Neuronal stem cell (in vitro differentiated cells): Measurements from ENCODE around the gene OR5M8. TPM values are rescaled to one million over a fixed set of nuclear protein-coding genes. Genes with fewer than 3 reads are reported as not detected.

Experiments
- DNase-seq: peaks from one replicate; pipeline ENCODE4 v3.0.0-alpha.2; 2013; ENCODE audit warnings: low spot score
- H2AFZ ChIP-seq: one replicate; pipeline ENCODE4 v1.6.1; 2013; ENCODE audit warnings: mild to moderate bottlenecking, low read length, inconsistent platforms
- H2AK5ac ChIP-seq: 2 replicates; pipeline ENCODE4 v1.6.1; 2013; ENCODE audit warnings: low read depth, mild to moderate bottlenecking, inconsistent platforms, low read length, moderate library complexity, mixed read lengths
- H2BK120ac ChIP-seq: 2 replicates; pipeline ENCODE4 v1.6.1; 2013; ENCODE audit warnings: low read depth, mild to moderate bottlenecking, inconsistent platforms, low read length, moderate library complexity, mixed read lengths
- H2BK12ac ChIP-seq: one replicate; pipeline ENCODE4 v1.6.1; 2013; ENCODE audit warnings: low read length, inconsistent platforms
- H2BK15ac ChIP-seq: 2 replicates; pipeline ENCODE4 v1.6.1; 2013; ENCODE audit warnings: mild to moderate bottlenecking, low read length, inconsistent platforms, mixed read lengths
- H2BK5ac ChIP-seq: one replicate; pipeline ENCODE4 v1.6.1; 2013; ENCODE audit warnings: inconsistent platforms, mild to moderate bottlenecking, low read length, moderate library complexity
- H3K14ac ChIP-seq: one replicate; pipeline ENCODE4 v1.6.1; 2013; ENCODE audit warnings: low read length, inconsistent platforms
- H3K18ac ChIP-seq: 2 replicates; pipeline ENCODE4 v1.6.1; 2013; ENCODE audit warnings: low read length, inconsistent platforms
- H3K23ac ChIP-seq: 2 replicates; pipeline ENCODE4 v1.6.1; 2013; ENCODE audit warnings: low read depth, mild to moderate bottlenecking, mixed read lengths, low read length, inconsistent platforms; ENCODE audit not compliant: poor library complexity
- H3K27ac ChIP-seq: replicated peaks from 3 replicates; pipeline ENCODE4 v1.5.1; 2013; ENCODE audit warnings: low read length, inconsistent platforms
- H3K27me3 ChIP-seq, 3 experiments: 2 replicates each; pipeline ENCODE4 v1.6.1; 2013; ENCODE audit warnings: low read length in 3 of 3, mild to moderate bottlenecking in 2 of 3, inconsistent platforms in 1 of 3, low read depth in 1 of 3, mixed read lengths in 1 of 3, moderate library complexity in 1 of 3; ENCODE audit not compliant: control insufficient read depth in 3 of 3, insufficient read depth in 3 of 3
- H3K36me3 ChIP-seq, 2 donors: replicated peaks in 1 of 2; 2 replicates each; pipeline ENCODE4 v1.6.1; 2013; ENCODE audit warnings: low read length in 2 of 2; ENCODE audit not compliant: control insufficient read depth in 2 of 2, insufficient read depth in 2 of 2
- H3K4ac ChIP-seq: 2 replicates; pipeline ENCODE4 v1.6.1; 2013; ENCODE audit warnings: inconsistent platforms, mild to moderate bottlenecking, low read length, moderate library complexity
- H3K4me1 ChIP-seq, 2 donors: 1 replicate in 1 of 2; 2 replicates in 1 of 2; pipeline ENCODE4 v1.6.1; 2013; ENCODE audit warnings: low read length in 2 of 2, low read depth in 1 of 2; ENCODE audit not compliant: control insufficient read depth in 2 of 2, insufficient read depth in 1 of 2
- H3K4me2 ChIP-seq: one replicate; pipeline ENCODE4 v1.6.1; 2013; ENCODE audit warnings: mild to moderate bottlenecking, low read length, inconsistent platforms; ENCODE audit not compliant: insufficient read depth, poor library complexity, severe bottlenecking
- H3K4me3 ChIP-seq, 2 donors: 2 replicates each; pipeline ENCODE4 v1.5.1; 2013; ENCODE audit warnings: low read length in 2 of 2, mild to moderate bottlenecking in 2 of 2, inconsistent platforms in 1 of 2, moderate library complexity in 1 of 2
- H3K79me1 ChIP-seq: one replicate; pipeline ENCODE4 v1.6.1; 2013; ENCODE audit warnings: low read depth, mild to moderate bottlenecking, inconsistent platforms, low read length, moderate library complexity
- H3K9ac ChIP-seq: one replicate; pipeline ENCODE4 v1.6.1; 2013; ENCODE audit warnings: mild to moderate bottlenecking, low read depth, low read length, inconsistent platforms; ENCODE audit not compliant: poor library complexity
- H3K9me3 ChIP-seq, 2 donors: replicated peaks in 1 of 2; 2 replicates each; pipeline versions ENCODE3 to v1.6.1; 2013; ENCODE audit warnings: low read length in 2 of 2, mild to moderate bottlenecking in 2 of 2, inconsistent platforms in 1 of 2, low read depth in 1 of 2, mixed read lengths in 1 of 2, moderate library complexity in 1 of 2; ENCODE audit not compliant: control insufficient read depth in 2 of 2, insufficient read depth in 1 of 2
- H4K8ac ChIP-seq: one replicate; pipeline ENCODE4 v1.6.1; 2013; ENCODE audit warnings: low read depth, mild to moderate bottlenecking, inconsistent platforms, low read length, moderate library complexity
- H4K91ac ChIP-seq: one replicate; pipeline ENCODE4 v1.6.1; 2013; ENCODE audit warnings: low read length, low read depth, mild to moderate bottlenecking, inconsistent platforms; ENCODE audit not compliant: poor library complexity
- WGBS, 2 donors: extraction: QIAGEN DNeasy Blood & Tissue Kit; methylation state at CpG; one replicate each; pipeline ENCODE4 v1.1.7; 2013; ENCODE audit warnings: missing lambda C conversion rate in 2 of 2, mixed read lengths in 1 of 2; ENCODE audit not compliant: insufficient read length in 2 of 2, insufficient replicate concordance in 1 of 2; ENCODE audit errors: extremely low coverage in 2 of 2; 5-methylcytosine and 5-hydroxymethylcytosine counted together
- polyA plus RNA-seq, 2 experiments: library from polyadenylated mRNA; stranded (reverse); fragments of 200-250 nt; gene quantifications; one replicate each; pipeline ENCODE4 v1.2.3, GENCODE V29; 2013

OR5M8 gene
- not detected for polyA plus RNA-seq (2013, experiment 1 of 2)
- polyA plus RNA-seq (2013, experiment 2 of 2): not detected

DNA sequence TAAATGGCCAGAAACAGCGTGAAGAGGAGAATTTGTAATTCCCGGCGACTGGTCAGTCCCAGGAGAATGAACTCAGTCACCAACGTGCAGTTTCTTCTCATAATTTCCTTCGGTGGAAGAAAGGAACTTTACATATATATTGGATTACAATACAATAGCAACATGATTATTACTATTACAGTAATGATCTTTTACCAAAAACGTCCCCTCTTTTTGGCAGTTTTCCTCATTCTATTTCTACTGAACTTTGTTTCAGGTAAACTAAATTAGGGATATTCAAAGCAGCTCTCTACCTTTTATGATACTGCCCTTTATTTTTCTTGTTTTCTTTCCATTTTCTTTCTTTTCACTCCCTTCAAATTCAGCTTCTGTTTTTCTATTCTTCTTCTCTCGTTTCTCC is at the start of gene OR5M8:
Gene OR5M8, minus strand, starts transcription at position 101 of the 400 bp plus-strand sequence. Its CDS starts 0 bp downstream, at position 101.
- H4K8ac ChIP-seq: no peak within 1 kb of the TSS
- H2BK120ac ChIP-seq: no peak within 1 kb of the TSS
- no peaks in the 10 kb centered on the region for H3K36me3 ChIP-seq
- H3K14ac ChIP-seq: no peak within 1 kb of the TSS
- DNase-seq: no peak
- no CpG with 5 or more reads among the region's 7 CpGs for WGBS, 2 donors
- H3K23ac ChIP-seq: no peak within 1 kb of the TSS
- H4K91ac ChIP-seq: no peak within 1 kb of the TSS
- H3K4me2 ChIP-seq: no peak within 1 kb of the TSS
- H2BK12ac ChIP-seq: no peak within 1 kb of the TSS
- H3K27ac ChIP-seq: no peak within 1 kb of the TSS
- no peak within 1 kb of the TSS for H3K4ac ChIP-seq
- no peak within 1 kb of the TSS for H3K9ac ChIP-seq
- no peak within 1 kb of the TSS for H2AK5ac ChIP-seq
- H2BK5ac ChIP-seq: no peak within 1 kb of the TSS
- H3K4me1 ChIP-seq: no peaks in the 10 kb centered on the region
- H3K18ac ChIP-seq: no peak within 1 kb of the TSS
- no peaks in the 10 kb centered on the region for H3K9me3 ChIP-seq
- no peak within 1 kb of the TSS for H2AFZ ChIP-seq
- H3K27me3 ChIP-seq: no peaks in the 10 kb centered on the region
- no peaks in the 10 kb centered on the region for H3K79me1 ChIP-seq
- H2BK15ac ChIP-seq: no peak within 1 kb of the TSS
- H3K4me3 ChIP-seq: no peak within 1 kb of the TSS

- Histone ChIP-seq H3K14ac (no peak overlapping the region), H3K27ac (no peak overlapping the region), H3K23ac (no peak overlapping the region), H2BK15ac (no peak overlapping the region), H2AFZ (no peak overlapping the region), H2AK5ac (no peak overlapping the region), H2BK5ac (no peak overlapping the region), H4K8ac (no peak overlapping the region), H3K36me3 (no peaks in the 10 kb centered on the region), H3K4ac (no peak overlapping the region), H3K4me1 (no peaks in the 10 kb centered on the region), H3K9me3 (no peaks in the 10 kb centered on the region), H3K27me3 (no peaks in the 10 kb centered on the region), H4K91ac (no peak overlapping the region), H3K4me3 (no peak overlapping the region), H3K79me1 (no peaks in the 10 kb centered on the region), H2BK120ac (no peak overlapping the region), H3K9ac (no peak overlapping the region), H3K18ac (no peak overlapping the region), H2BK12ac (no peak overlapping the region), H3K4me2 (no peak overlapping the region)
- DNase-seq: no peak
- no CpG with 5 or more reads among the region's 3 CpGs for WGBS, 2 donors
Measured at GRCh38 chr11:56533054-56533740, 42.0 kb upstream of the OR5M8 start.

DNA sequence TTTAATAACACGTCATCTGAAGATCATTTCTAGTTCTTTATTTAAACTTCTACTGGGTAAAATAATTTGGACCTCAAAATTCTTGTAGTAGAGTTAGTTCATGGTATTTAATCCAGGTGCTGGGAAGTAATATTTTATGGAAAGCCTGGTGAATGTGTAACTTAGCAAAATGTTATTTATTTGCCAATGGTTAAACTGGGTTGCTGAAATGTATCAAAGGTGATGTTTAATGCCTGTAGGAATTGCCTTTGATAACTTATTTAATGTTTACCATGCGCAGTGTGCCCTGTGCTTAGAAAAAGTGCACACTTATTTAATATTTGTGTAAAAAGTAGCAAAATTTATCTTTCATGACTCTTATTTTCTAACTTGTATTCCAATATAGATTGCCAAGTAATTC is 40.7 kb upstream of the OR5M8 start:
- Histone ChIP-seq H4K91ac (no peak overlapping the region), H3K27me3 (no peaks in the 10 kb centered on the region), H3K4ac (no peak overlapping the region), H2BK12ac (no peak overlapping the region), H3K79me1 (no peaks in the 10 kb centered on the region), H3K14ac (no peak overlapping the region), H3K23ac (no peak overlapping the region), H3K9ac (no peak overlapping the region), H3K18ac (no peak overlapping the region), H4K8ac (no peak overlapping the region), H2BK120ac (no peak overlapping the region), H2AFZ (no peak overlapping the region), H2BK15ac (no peak overlapping the region), H3K4me2 (no peak overlapping the region), H2AK5ac (no peak overlapping the region), H3K27ac (no peak overlapping the region), H3K4me3 (no peak overlapping the region), H3K9me3 (no peaks in the 10 kb centered on the region), H3K36me3 (no peaks in the 10 kb centered on the region), H3K4me1 (no peaks in the 10 kb centered on the region), H2BK5ac (no peak overlapping the region)
- WGBS, 2 donors: no CpG with 5 or more reads among the region's 2 CpGs
- no peak for DNase-seq

DNA sequence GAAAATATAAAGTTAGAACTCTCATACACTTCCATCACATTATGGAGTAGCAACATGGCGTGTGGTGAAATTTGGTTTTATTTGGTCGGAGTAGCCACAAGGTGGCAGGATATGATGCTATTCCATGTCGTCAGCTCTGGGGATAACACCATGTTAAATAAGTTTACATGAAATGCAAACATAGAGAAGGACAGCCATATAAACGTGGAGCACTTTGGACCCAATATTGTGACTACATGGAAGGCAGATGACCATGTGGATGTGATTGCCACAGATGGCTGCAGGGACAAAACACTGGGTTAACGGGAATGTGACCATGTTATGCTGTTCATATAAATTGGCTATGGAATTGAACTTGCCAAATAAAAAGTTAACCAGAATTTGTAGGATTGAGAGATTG is 30.8 kb upstream of the OR5M8 start:
- Histone ChIP-seq H2BK120ac (no peak overlapping the region), H3K27me3 (no peaks in the 10 kb centered on the region), H2BK12ac (no peak overlapping the region), H4K91ac (no peak overlapping the region), H3K79me1 (no peaks in the 10 kb centered on the region), H3K14ac (no peak overlapping the region), H3K4me1 (no peaks in the 10 kb centered on the region), H3K9me3 (peaks cover 0 to 2% of the 10 kb centered on the region in 2 donors), H2AK5ac (no peak overlapping the region), H3K23ac (no peak overlapping the region), H3K4ac (no peak overlapping the region), H3K27ac (no peak overlapping the region), H3K4me3 (no peak overlapping the region), H3K18ac (no peak overlapping the region), H2BK5ac (no peak overlapping the region), H2AFZ (no peak overlapping the region), H2BK15ac (no peak overlapping the region), H3K9ac (no peak overlapping the region), H3K4me2 (no peak overlapping the region), H4K8ac (no peak overlapping the region), H3K36me3 (no peaks in the 10 kb centered on the region)
- no CpG with 5 or more reads among the region's 5 CpGs for WGBS, 2 donors
- DNase-seq: no peak
